HCT116 (cell line): ENCODE data around the gene ARL8B.

Source experiments
- EZH2 ChIP-seq: fragments of 200-600 bp; sonication (generic); IDR thresholded peaks from 2 replicates; pipeline ENCODE4 v1.6.1; 2017; ENCODE audit warnings: antibody characterized with exemption, mixed run types
- ZFX ChIP-seq: fragments of 450-650 bp; IDR thresholded peaks from 2 replicates; pipeline ENCODE4 v1.6.1; 2017
- TF ChIP-seq, protein P1 (sequence below), 3 experiments: fragments of 200-600 bp in 1 of 3; sonication (generic) in 1 of 3; IDR thresholded peaks in 2 of 3; conservative IDR thresholded peaks in 1 of 3; 2 replicates each; pipeline ENCODE4 v1.5.1; 2012 to 2017; ENCODE audit warnings: low read depth in 2 of 3, low read length in 2 of 3, antibody characterized with exemption in 1 of 3, borderline replicate concordance in 1 of 3, control low read depth in 1 of 3, mild to moderate bottlenecking in 1 of 3, mixed read lengths in 1 of 3, mixed run types in 1 of 3, moderate library complexity in 1 of 3; ENCODE audit not compliant: insufficient read depth in 1 of 3
- TF ChIP-seq, protein P2 (sequence below): IDR thresholded peaks from 2 replicates; pipeline ENCODE4 v1.6.1; 2012
- TF ChIP-seq, protein P3 (sequence below): IDR thresholded peaks from 2 replicates; pipeline ENCODE4 v1.6.1; 2012

DNA sequence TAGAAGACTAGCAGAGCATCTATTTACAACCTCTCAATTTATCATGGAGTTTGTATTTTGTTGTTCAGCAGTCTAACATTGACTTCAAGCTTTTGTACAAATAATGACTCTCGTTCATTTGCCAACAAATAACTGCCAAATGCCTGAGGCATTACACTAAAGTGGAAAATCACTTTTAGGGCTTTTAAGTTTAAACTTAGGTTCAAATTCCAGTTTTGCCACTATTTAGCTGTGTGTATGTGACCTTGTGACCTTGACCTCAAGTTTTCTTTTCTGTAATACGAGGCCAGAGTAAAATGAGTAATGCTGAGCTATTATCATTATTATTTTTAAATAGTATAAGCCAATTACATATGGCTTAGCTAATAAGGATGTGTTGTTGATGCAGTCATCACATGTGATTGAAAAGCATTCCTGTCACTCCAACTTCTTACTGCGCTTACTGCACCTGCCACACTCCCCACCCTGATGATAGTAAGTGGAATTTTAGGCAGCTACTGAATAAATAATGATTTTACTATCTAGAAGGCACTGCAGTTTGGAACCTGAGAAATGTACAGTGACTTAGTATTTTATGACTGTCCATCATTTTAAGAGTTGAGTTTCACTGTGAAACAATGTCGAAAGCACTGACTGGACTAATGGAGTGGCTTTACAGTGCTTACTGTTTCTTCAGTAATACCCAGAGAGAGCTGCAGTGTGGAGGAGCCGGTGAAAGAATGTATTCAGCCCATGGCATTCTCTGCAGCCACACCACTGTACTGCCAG lies 16.3 kb downstream of the ARL8B start:
- TF ChIP-seq, protein P1, sequence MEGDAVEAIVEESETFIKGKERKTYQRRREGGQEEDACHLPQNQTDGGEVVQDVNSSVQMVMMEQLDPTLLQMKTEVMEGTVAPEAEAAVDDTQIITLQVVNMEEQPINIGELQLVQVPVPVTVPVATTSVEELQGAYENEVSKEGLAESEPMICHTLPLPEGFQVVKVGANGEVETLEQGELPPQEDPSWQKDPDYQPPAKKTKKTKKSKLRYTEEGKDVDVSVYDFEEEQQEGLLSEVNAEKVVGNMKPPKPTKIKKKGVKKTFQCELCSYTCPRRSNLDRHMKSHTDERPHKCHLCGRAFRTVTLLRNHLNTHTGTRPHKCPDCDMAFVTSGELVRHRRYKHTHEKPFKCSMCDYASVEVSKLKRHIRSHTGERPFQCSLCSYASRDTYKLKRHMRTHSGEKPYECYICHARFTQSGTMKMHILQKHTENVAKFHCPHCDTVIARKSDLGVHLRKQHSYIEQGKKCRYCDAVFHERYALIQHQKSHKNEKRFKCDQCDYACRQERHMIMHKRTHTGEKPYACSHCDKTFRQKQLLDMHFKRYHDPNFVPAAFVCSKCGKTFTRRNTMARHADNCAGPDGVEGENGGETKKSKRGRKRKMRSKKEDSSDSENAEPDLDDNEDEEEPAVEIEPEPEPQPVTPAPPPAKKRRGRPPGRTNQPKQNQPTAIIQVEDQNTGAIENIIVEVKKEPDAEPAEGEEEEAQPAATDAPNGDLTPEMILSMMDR (IDR thresholded peaks at IDR 0.05 in 2 of 3, conservative IDR thresholded peaks at IDR 0.05 in 1 of 3; ENCODE audit: borderline replicate concordance in 1 of 3, insufficient read depth in 1 of 3, low read depth in 2 of 3, low read length in 2 of 3) = no peak
- TF ChIP-seq ZFX (no peak), EZH2 (no peak)
- TF ChIP-seq, protein P2, sequence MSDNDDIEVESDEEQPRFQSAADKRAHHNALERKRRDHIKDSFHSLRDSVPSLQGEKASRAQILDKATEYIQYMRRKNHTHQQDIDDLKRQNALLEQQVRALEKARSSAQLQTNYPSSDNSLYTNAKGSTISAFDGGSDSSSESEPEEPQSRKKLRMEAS = no peak
- TF ChIP-seq, protein P3, sequence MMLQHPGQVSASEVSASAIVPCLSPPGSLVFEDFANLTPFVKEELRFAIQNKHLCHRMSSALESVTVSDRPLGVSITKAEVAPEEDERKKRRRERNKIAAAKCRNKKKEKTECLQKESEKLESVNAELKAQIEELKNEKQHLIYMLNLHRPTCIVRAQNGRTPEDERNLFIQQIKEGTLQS = no peak
